Loucy (cell line): ENCODE measurements around the gene TMEM38B.

Source experiments
- EZH2phosphoT487 ChIP-seq: fragments of 200-600 bp; IDR thresholded peaks from 2 replicates; pipeline ENCODE4 v1.6.1; 2018; ENCODE audit warnings: antibody characterized with exemption, mild to moderate bottlenecking, moderate library complexity, borderline replicate concordance
- TF ChIP-seq, protein P1 (sequence below): fragments of 200-600 bp; sonication (generic); conservative IDR thresholded peaks from 2 replicates; pipeline ENCODE4 v1.5.1; 2014; ENCODE audit warnings: mild to moderate bottlenecking, antibody characterized with exemption, low read length

DNA sequence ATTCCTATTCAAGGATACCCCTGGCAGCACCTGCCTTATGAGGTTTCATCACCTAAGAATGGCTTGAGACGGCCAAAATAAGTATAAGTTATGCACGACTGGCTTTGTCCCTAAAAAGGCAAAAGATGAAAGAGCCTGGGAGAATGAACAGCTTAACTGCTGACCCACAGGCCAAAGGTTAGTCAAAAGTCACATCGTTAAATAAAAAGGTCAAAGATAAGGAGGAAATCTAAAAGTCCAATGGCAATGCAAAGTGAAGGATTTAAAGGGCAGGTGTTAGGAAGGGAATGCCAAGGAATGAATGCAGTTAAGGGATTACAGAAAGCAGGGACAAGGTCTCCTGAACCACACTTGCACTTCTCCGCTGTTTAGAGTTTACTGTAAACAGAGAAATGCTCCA, 26.5 kb upstream of the TMEM38B start:
- TF ChIP-seq, protein P1, sequence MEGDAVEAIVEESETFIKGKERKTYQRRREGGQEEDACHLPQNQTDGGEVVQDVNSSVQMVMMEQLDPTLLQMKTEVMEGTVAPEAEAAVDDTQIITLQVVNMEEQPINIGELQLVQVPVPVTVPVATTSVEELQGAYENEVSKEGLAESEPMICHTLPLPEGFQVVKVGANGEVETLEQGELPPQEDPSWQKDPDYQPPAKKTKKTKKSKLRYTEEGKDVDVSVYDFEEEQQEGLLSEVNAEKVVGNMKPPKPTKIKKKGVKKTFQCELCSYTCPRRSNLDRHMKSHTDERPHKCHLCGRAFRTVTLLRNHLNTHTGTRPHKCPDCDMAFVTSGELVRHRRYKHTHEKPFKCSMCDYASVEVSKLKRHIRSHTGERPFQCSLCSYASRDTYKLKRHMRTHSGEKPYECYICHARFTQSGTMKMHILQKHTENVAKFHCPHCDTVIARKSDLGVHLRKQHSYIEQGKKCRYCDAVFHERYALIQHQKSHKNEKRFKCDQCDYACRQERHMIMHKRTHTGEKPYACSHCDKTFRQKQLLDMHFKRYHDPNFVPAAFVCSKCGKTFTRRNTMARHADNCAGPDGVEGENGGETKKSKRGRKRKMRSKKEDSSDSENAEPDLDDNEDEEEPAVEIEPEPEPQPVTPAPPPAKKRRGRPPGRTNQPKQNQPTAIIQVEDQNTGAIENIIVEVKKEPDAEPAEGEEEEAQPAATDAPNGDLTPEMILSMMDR, result no peak
- TF ChIP-seq EZH2phosphoT487, result no peak
